ENCODE data around the gene FAM107B.

GRCh38 chr10:14751921-14752320 lies 22.8 kb downstream of the FAM107B start:
- TF ChIP-seq, protein P1, sequence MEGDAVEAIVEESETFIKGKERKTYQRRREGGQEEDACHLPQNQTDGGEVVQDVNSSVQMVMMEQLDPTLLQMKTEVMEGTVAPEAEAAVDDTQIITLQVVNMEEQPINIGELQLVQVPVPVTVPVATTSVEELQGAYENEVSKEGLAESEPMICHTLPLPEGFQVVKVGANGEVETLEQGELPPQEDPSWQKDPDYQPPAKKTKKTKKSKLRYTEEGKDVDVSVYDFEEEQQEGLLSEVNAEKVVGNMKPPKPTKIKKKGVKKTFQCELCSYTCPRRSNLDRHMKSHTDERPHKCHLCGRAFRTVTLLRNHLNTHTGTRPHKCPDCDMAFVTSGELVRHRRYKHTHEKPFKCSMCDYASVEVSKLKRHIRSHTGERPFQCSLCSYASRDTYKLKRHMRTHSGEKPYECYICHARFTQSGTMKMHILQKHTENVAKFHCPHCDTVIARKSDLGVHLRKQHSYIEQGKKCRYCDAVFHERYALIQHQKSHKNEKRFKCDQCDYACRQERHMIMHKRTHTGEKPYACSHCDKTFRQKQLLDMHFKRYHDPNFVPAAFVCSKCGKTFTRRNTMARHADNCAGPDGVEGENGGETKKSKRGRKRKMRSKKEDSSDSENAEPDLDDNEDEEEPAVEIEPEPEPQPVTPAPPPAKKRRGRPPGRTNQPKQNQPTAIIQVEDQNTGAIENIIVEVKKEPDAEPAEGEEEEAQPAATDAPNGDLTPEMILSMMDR (conservative IDR thresholded peaks at IDR 0.05): no peak
- no peak for TF ChIP-seq EZH2 (IDR thresholded peaks at IDR 0.05; ENCODE audit: low read depth)

All from PC-9 (cell line).